OCI-LY7 (cell line): ENCODE measurements around the gene COL23A1. TPM values are rescaled to one million over a fixed set of nuclear protein-coding genes. Genes with fewer than 3 reads are reported as not detected.

Experiments
- BruUV-seq: library from RNA; stranded (reverse); fragments of 400-500 nt; replicated peaks from 2 replicates; lab custom pipeline; 2021; lab: Mats Ljungman, UMichigan
- CTCF ChIA-PET: fragments of 300-600 bp; sonication (Branson Sonifier 250); formaldehyde crosslinking; loops from one replicate; lab custom pipeline; 2022; ENCODE audit warnings: antibody characterized with exemption; ENCODE audit not compliant: unreplicated experiment; lab: Charles Lee
- POLR2A ChIA-PET: fragments of 300-600 bp; sonication (Branson Sonifier 250); formaldehyde crosslinking; loops from one replicate; lab custom pipeline; 2022; ENCODE audit warnings: antibody characterized with exemption; lab: Charles Lee
- DNase-seq: peaks from one replicate; pipeline ENCODE4 v3.0.0-alpha.2; 2015; ENCODE audit warnings: low spot score
- H2AFZ ChIP-seq: fragments of 200-600 bp; sonication (generic), shearing (Covaris generic); 2 replicates; pipeline ENCODE4 v1.6.1; 2014; ENCODE audit warnings: mild to moderate bottlenecking, antibody characterized with exemption, low read length, moderate library complexity
- H3K27ac ChIP-seq: fragments of 200-600 bp; sonication (generic); 2 replicates; pipeline ENCODE4 v1.5.1; 2014; ENCODE audit warnings: mixed run types, low read depth, mild to moderate bottlenecking, moderate library complexity, low read length, inconsistent platforms; ENCODE audit not compliant: poor library complexity, severe bottlenecking
- H3K36me3 ChIP-seq: fragments of 200-600 bp; sonication (generic); 2 replicates; pipeline ENCODE4 v1.6.1; 2014; ENCODE audit warnings: mild to moderate bottlenecking, antibody characterized with exemption, low read length, moderate library complexity, mixed read lengths; ENCODE audit not compliant: insufficient read depth
- H3K4me1 ChIP-seq: fragments of 200-600 bp; sonication (generic); 2 replicates; pipeline ENCODE4 v1.5.1; 2014; ENCODE audit warnings: mild to moderate bottlenecking, low read length; ENCODE audit not compliant: insufficient read depth, poor library complexity, severe bottlenecking
- H3K4me2 ChIP-seq: fragments of 200-600 bp; sonication (generic); 2 replicates; pipeline ENCODE4 v1.6.1; 2014; ENCODE audit warnings: mild to moderate bottlenecking, low read length
- H3K4me3 ChIP-seq: fragments of 200-600 bp; sonication (generic); 2 replicates; pipeline ENCODE4 v1.5.1; 2014; ENCODE audit warnings: mild to moderate bottlenecking, low read depth, low read length; ENCODE audit not compliant: poor library complexity, severe bottlenecking
- H3K79me2 ChIP-seq: fragments of 200-600 bp; sonication (generic); 2 replicates; pipeline ENCODE4 v1.6.1; 2016; ENCODE audit warnings: low read depth, mild to moderate bottlenecking, low read length, moderate library complexity, mixed read lengths; ENCODE audit not compliant: insufficient read depth
- H3K9me2 ChIP-seq: fragments of 200-600 bp; sonication (generic); 2 replicates; pipeline ENCODE4 v1.6.1; 2016; ENCODE audit warnings: mild to moderate bottlenecking, low read length, mixed read lengths; ENCODE audit not compliant: insufficient read depth
- H3K9me3 ChIP-seq: fragments of 200-600 bp; sonication (generic); 2 replicates; pipeline ENCODE4 v1.6.1; 2014; ENCODE audit warnings: mild to moderate bottlenecking, mixed run types, low read length, mixed read lengths
- H4K20me1 ChIP-seq: fragments of 200-600 bp; sonication (generic); 2 replicates; pipeline ENCODE4 v1.6.1; 2014; ENCODE audit warnings: mild to moderate bottlenecking, antibody characterized with exemption, low read length, moderate library complexity, mixed read lengths; ENCODE audit not compliant: insufficient read depth
- CTCF ChIP-seq: fragments of 200-600 bp; sonication (generic); conservative IDR thresholded peaks from 2 replicates; pipeline ENCODE4 v1.5.1; 2014; ENCODE audit warnings: mild to moderate bottlenecking, antibody characterized with exemption, low read length, moderate library complexity, mixed read lengths
- EZH2phosphoT487 ChIP-seq: fragments of 200-600 bp; sonication (generic); IDR thresholded peaks from 2 replicates; pipeline ENCODE4 v1.6.1; 2018; ENCODE audit warnings: low read depth, borderline replicate concordance, mild to moderate bottlenecking, mixed run types, antibody characterized with exemption, low read length, moderate library complexity, mixed read lengths
- intact Hi-C: fragments of 100-400 bp; cut with micrococcal nuclease; formaldehyde crosslinking; loops from one replicate; pipeline ENCODE4 v1.10.0; 2022; ENCODE audit not compliant: unreplicated experiment
- total RNA-seq, 2 experiments: library from RNA; depleted of rRNA in 1 of 2; stranded (reverse); fragments of >200 nt in 1 of 2; shearing (Covaris generic) in 1 of 2; gene quantifications; 2 replicates each; pipeline ENCODE4 v1.2.3, GENCODE V29; 2014 to 2022

Gene COL23A1
- total RNA-seq, 2 experiments from 2014 or later = 0.53 TPM; not detected in 1

- no peak overlapping the region for H3K4me2 ChIP-seq
- no peaks in the 10 kb centered on the region for H3K79me2 ChIP-seq
- H3K36me3 ChIP-seq = no peaks in the 10 kb centered on the region
- no TSS peak for BruUV-seq
- no peak overlapping the region for H2AFZ ChIP-seq
- POLR2A ChIA-PET = no interaction called here
- intact Hi-C loops = no loop called here
- H4K20me1 ChIP-seq = no peaks in the 10 kb centered on the region
- no peak for DNase-seq
- no peak overlapping the region for H3K27ac ChIP-seq
- no peaks in the 10 kb centered on the region for H3K4me1 ChIP-seq
- TF ChIP-seq EZH2phosphoT487 (no peak), CTCF (no peak)
- CTCF ChIA-PET = no interaction called here
- H3K4me3 ChIP-seq = no peak overlapping the region
- no peaks in the 10 kb centered on the region for H3K9me2 ChIP-seq
- no peaks in the 10 kb centered on the region for H3K9me3 ChIP-seq
Measured at GRCh38 chr5:178547052-178547666, 43.0 kb downstream of the COL23A1 start.

- TF ChIP-seq CTCF (no peak), EZH2phosphoT487 (no peak)
- no peaks in the 10 kb centered on the region for H3K4me1 ChIP-seq
Measured at GRCh38 chr5:178546675-178547033, 43.5 kb downstream of the COL23A1 start.

GRCh38 chr5:178545941-178546674 lies 44.1 kb downstream of the COL23A1 start:
- Histone ChIP-seq H3K9me3 (no peaks in the 10 kb centered on the region), H3K27ac (no peak overlapping the region), H2AFZ (no peak overlapping the region), H3K36me3 (no peaks in the 10 kb centered on the region), H3K4me2 (no peak overlapping the region), H3K4me3 (no peak overlapping the region), H3K4me1 (no peaks in the 10 kb centered on the region), H3K9me2 (no peaks in the 10 kb centered on the region), H4K20me1 (no peaks in the 10 kb centered on the region), H3K79me2 (no peaks in the 10 kb centered on the region)
- DNase-seq = no peak
- intact Hi-C loops = no loop called here
- CTCF ChIA-PET = no interaction called here
- BruUV-seq = no TSS peak
- POLR2A ChIA-PET = no interaction called here
- TF ChIP-seq EZH2phosphoT487 (no peak), CTCF (no peak)

More at GRCh38 chr5:178546675-178547033, 43.5 kb downstream of the COL23A1 start:
- CTCF ChIA-PET = no interaction called here
- BruUV-seq = no TSS peak
- DNase-seq = no peak
- Histone ChIP-seq H3K36me3 (no peaks in the 10 kb centered on the region), H3K79me2 (no peaks in the 10 kb centered on the region), H3K27ac (no peak overlapping the region), H3K9me2 (no peaks in the 10 kb centered on the region), H3K4me3 (no peak overlapping the region), H2AFZ (no peak overlapping the region), H4K20me1 (no peaks in the 10 kb centered on the region), H3K4me2 (no peak overlapping the region), H3K9me3 (no peaks in the 10 kb centered on the region)
- POLR2A ChIA-PET = no interaction called here
- intact Hi-C loops = no loop called here
